IMR-90 (cell line): ENCODE measurements around the gene ID3. TPM values are rescaled to one million over a fixed set of nuclear protein-coding genes. Genes with fewer than 3 reads are reported as not detected.
A peak's percentile ranks its signal among the peaks of the same experiment; 100 is the strongest.

Experiments used
- ATAC-seq: fragments of 200-7000 bp; cut with Tn5 transposase; 2 replicates; pipeline ENCODE4 v1.9.1; 2020; ENCODE audit warnings: low read depth, mild to moderate bottlenecking, moderate library complexity
- BruUV-seq: library from RNA; stranded (reverse); fragments of 400-500 nt; replicated peaks from 2 replicates; lab custom pipeline; 2021; lab: Mats Ljungman, UMichigan
- CTCF ChIA-PET: fragments of 300-600 bp; formaldehyde crosslinking; extraction: SDS; loops from one replicate; lab custom pipeline; 2021; ENCODE audit warnings: antibody characterized with exemption; lab: Yijun Ruan, JAX
- POLR2A ChIA-PET: fragments of 300-600 bp; sonication (Branson Sonifier 250); formaldehyde crosslinking; loops from one replicate; lab custom pipeline; 2022; ENCODE audit warnings: antibody characterized with exemption; ENCODE audit not compliant: unreplicated experiment; lab: Charles Lee
- DNase-seq: peaks from one replicate; pipeline ENCODE4 v3.0.0; 2013
- H2AFZ ChIP-seq: replicated peaks from 2 replicates; pipeline ENCODE3; 2013; ENCODE audit warnings: low read length, mild to moderate bottlenecking; ENCODE audit not compliant: poor library complexity
- H2AK5ac ChIP-seq: 2 replicates; pipeline ENCODE4 v1.6.1; 2013; ENCODE audit warnings: low read depth, low read length, inconsistent platforms
- H2AK9ac ChIP-seq: replicated peaks from 2 replicates; pipeline ENCODE3; 2013; ENCODE audit warnings: mild to moderate bottlenecking, low read depth, low read length, moderate library complexity; ENCODE audit not compliant: poor library complexity
- H2BK120ac ChIP-seq: 2 replicates; pipeline ENCODE4 v1.6.1; 2013; ENCODE audit warnings: low read depth, low read length, inconsistent platforms
- H2BK15ac ChIP-seq: 3 replicates; pipeline ENCODE4 v1.6.1; 2013; ENCODE audit warnings: low read depth, low read length, inconsistent platforms
- H2BK20ac ChIP-seq: 2 replicates; pipeline ENCODE4 v1.6.1; 2013; ENCODE audit warnings: low read depth, mild to moderate bottlenecking, inconsistent platforms, low read length, moderate library complexity
- H2BK5ac ChIP-seq: 2 replicates; pipeline ENCODE4 v1.6.1; 2013; ENCODE audit warnings: mild to moderate bottlenecking, low read depth, low read length, inconsistent platforms; ENCODE audit not compliant: poor library complexity, severe bottlenecking
- H3K14ac ChIP-seq: replicated peaks from 2 replicates; pipeline ENCODE4 v1.6.1; 2013; ENCODE audit warnings: low read depth, low read length, inconsistent platforms
- H3K18ac ChIP-seq: 2 replicates; pipeline ENCODE4 v1.6.1; 2013; ENCODE audit warnings: low read depth, low read length, control low read depth
- H3K23ac ChIP-seq: 2 replicates; pipeline ENCODE4 v1.6.1; 2013; ENCODE audit warnings: low read depth, low read length, inconsistent platforms
- H3K27ac ChIP-seq: 2 replicates; pipeline ENCODE4 v1.5.1; 2013; ENCODE audit warnings: mild to moderate bottlenecking, control low read depth, low read length; ENCODE audit not compliant: insufficient read depth
- H3K27me3 ChIP-seq: 2 replicates; pipeline ENCODE4 v1.6.1; 2013; ENCODE audit warnings: low read length; ENCODE audit not compliant: control insufficient read depth, insufficient read depth
- H3K36me3 ChIP-seq: 2 replicates; pipeline ENCODE4 v1.6.1; 2013; ENCODE audit warnings: low read length, mixed read lengths; ENCODE audit not compliant: control insufficient read depth, insufficient read depth
- H3K4ac ChIP-seq: 2 replicates; pipeline ENCODE4 v1.6.1; 2013; ENCODE audit warnings: low read depth, low read length, inconsistent platforms
- H3K4me1 ChIP-seq: 2 replicates; pipeline ENCODE4 v1.6.1; 2013; ENCODE audit warnings: low read length, mixed read lengths; ENCODE audit not compliant: control insufficient read depth, insufficient read depth
- H3K4me2 ChIP-seq: 2 replicates; pipeline ENCODE4 v1.6.1; 2013; ENCODE audit warnings: low read depth, mild to moderate bottlenecking, control low read depth, low read length, moderate library complexity
- H3K4me3 ChIP-seq: 2 replicates; pipeline ENCODE4 v1.5.1; 2013; ENCODE audit warnings: low read depth, mild to moderate bottlenecking, control low read depth, low read length, moderate library complexity; ENCODE audit not compliant: insufficient read depth
- H3K56ac ChIP-seq: 2 replicates; pipeline ENCODE4 v1.6.1; 2013; ENCODE audit warnings: low read length, inconsistent platforms; ENCODE audit not compliant: insufficient read depth; ENCODE audit errors: extremely low read depth
- H3K79me1 ChIP-seq, 2 experiments: 2 replicates each; pipeline ENCODE4 v1.6.1; 2013; ENCODE audit warnings: low read length in 2 of 2, inconsistent platforms in 1 of 2, low read depth in 1 of 2
- H3K9ac ChIP-seq: 2 replicates; pipeline ENCODE4 v1.6.1; 2013; ENCODE audit warnings: low read depth, low read length, control low read depth
- H3K9me1 ChIP-seq: 2 replicates; pipeline ENCODE4 v1.6.1; 2013; ENCODE audit warnings: low read length, inconsistent platforms; ENCODE audit not compliant: insufficient read depth
- H3K9me3 ChIP-seq: 2 replicates; pipeline ENCODE4 v1.6.1; 2013; ENCODE audit warnings: low read length; ENCODE audit not compliant: control insufficient read depth, insufficient read depth
- H4K20me1 ChIP-seq: 2 replicates; pipeline ENCODE4 v1.6.1; 2013; ENCODE audit warnings: low read length, inconsistent platforms; ENCODE audit not compliant: insufficient read depth
- H4K5ac ChIP-seq: 2 replicates; pipeline ENCODE4 v1.6.1; 2013; ENCODE audit warnings: mild to moderate bottlenecking, low read depth, low read length, control low read depth
- H4K8ac ChIP-seq, 2 experiments: 2 replicates each; pipeline ENCODE4 v1.6.1; 2013; ENCODE audit warnings: low read depth in 2 of 2, low read length in 2 of 2, control low read depth in 1 of 2, inconsistent platforms in 1 of 2
- H4K91ac ChIP-seq: 2 replicates; pipeline ENCODE4 v1.6.1; 2013; ENCODE audit warnings: low read depth, low read length, inconsistent platforms; ENCODE audit not compliant: insufficient read depth
- BHLHE40 ChIP-seq: fragments of 150-350 bp; IDR thresholded peaks from 2 replicates; pipeline ENCODE4 v1.6.1; 2016; ENCODE audit warnings: mild to moderate bottlenecking, low read depth, low read length
- CEBPB ChIP-seq: IDR thresholded peaks from 2 replicates; pipeline ENCODE4 v1.6.1; 2012; ENCODE audit warnings: low read depth, low read length, improper control_type of control experiment
- CHD1 ChIP-seq: IDR thresholded peaks from 2 replicates; pipeline ENCODE4 v1.6.1; 2012; ENCODE audit warnings: low read depth, low read length, improper control_type of control experiment
- FOS ChIP-seq: fragments of 150-350 bp; IDR thresholded peaks from 2 replicates; pipeline ENCODE4 v1.6.1; 2016; ENCODE audit warnings: low read depth, low read length
- MAFK ChIP-seq: IDR thresholded peaks from 2 replicates; pipeline ENCODE4 v1.6.1; 2012; ENCODE audit warnings: low read depth, low read length, improper control_type of control experiment
- MAZ ChIP-seq: IDR thresholded peaks from 2 replicates; pipeline ENCODE4 v1.6.1; 2012; ENCODE audit warnings: low read depth, mild to moderate bottlenecking, low read length, improper control_type of control experiment, moderate library complexity, borderline replicate concordance
- NFE2L2 ChIP-seq: fragments of 150-350 bp; IDR thresholded peaks from 2 replicates; pipeline ENCODE4 v1.6.1; 2016; ENCODE audit warnings: low read depth, mild to moderate bottlenecking, low read length
- POLR2A ChIP-seq: IDR thresholded peaks from 2 replicates; pipeline ENCODE4 v1.6.1; 2012; ENCODE audit warnings: mild to moderate bottlenecking, low read depth, low read length
- RAD21 ChIP-seq: IDR thresholded peaks from 2 replicates; pipeline ENCODE4 v1.6.1; 2012; ENCODE audit warnings: low read length, improper control_type of control experiment
- RCOR1 ChIP-seq: IDR thresholded peaks from 2 replicates; pipeline ENCODE4 v1.6.1; 2012; ENCODE audit warnings: mild to moderate bottlenecking, low read length, improper control_type of control experiment; ENCODE audit not compliant: insufficient replicate concordance
- RFX5 ChIP-seq: IDR thresholded peaks from 2 replicates; pipeline ENCODE4 v1.8.0; 2012; ENCODE audit warnings: low read depth, mild to moderate bottlenecking, low read length, moderate library complexity
- SMC3 ChIP-seq: fragments of 150-350 bp; IDR thresholded peaks from 2 replicates; pipeline ENCODE4 v1.6.1; 2016; ENCODE audit warnings: low read depth, mild to moderate bottlenecking, antibody characterized with exemption, low read length, moderate library complexity
- WGBS, 2 experiments: methylation state at CpG; one replicate each; pipeline versions ENCODE4 v1.1.5 to v1.1.7; 2013; ENCODE audit warnings: missing lambda C conversion rate in 2 of 2; ENCODE audit not compliant: insufficient read length in 1 of 2; ENCODE audit errors: extremely low coverage in 2 of 2; 5-methylcytosine and 5-hydroxymethylcytosine counted together
- dilution Hi-C: fragments of 300-500 bp; cut with HindIII; formaldehyde crosslinking; loops from one replicate; pipeline ENCODE4 v1.14.3; 2018; ENCODE audit warnings: low sequenced_read_pairs; ENCODE audit not compliant: unreplicated experiment
- in situ Hi-C: fragments of 300-500 bp; cut with MboI; formaldehyde crosslinking; loops from 3 replicates; pipeline ENCODE4 v1.14.3; 2019; ENCODE audit warnings: low sequenced_read_pairs, inconsistent platforms, mixed read lengths
- intact Hi-C: fragments of 100-400 bp; cut with micrococcal nuclease; formaldehyde crosslinking; loops from 2 replicates; pipeline ENCODE4 v1.10.0; 2022
- polyA plus RNA-seq, 3 experiments: library from polyadenylated mRNA; depleted of rRNA; stranded (reverse); fragments of >200 nt; gene quantifications; 2 replicates each; pipeline ENCODE4 v1.2.3, GENCODE V29; 2012; ENCODE audit warnings: low replicate concordance in 1 of 3
- total RNA-seq: library from RNA; depleted of rRNA; stranded (reverse); fragments of >200 nt; gene quantifications from 2 replicates; pipeline ENCODE4 v1.2.3, GENCODE V29; 2012
- TF ChIP-seq, protein P1 (sequence below): fragments of 150-350 bp; IDR thresholded peaks from 2 replicates; pipeline ENCODE4 v1.6.1; 2016; ENCODE audit warnings: low read depth, mild to moderate bottlenecking, low read length, moderate library complexity, borderline replicate concordance
- TF ChIP-seq, protein P2 (sequence below): fragments of 150-350 bp; IDR thresholded peaks from 2 replicates; pipeline ENCODE4 v1.6.1; 2017; ENCODE audit warnings: mild to moderate bottlenecking, antibody characterized with exemption, low read length, low read depth
- TF ChIP-seq, protein P3 (sequence below): conservative IDR thresholded peaks from 2 replicates; pipeline ENCODE4 v1.5.1; 2012; ENCODE audit warnings: mild to moderate bottlenecking, low read depth, low read length, improper control_type of control experiment

ID3 gene
- total and polyA plus RNA-seq, 2 of the 4 experiments (the other 2 are of a cell fraction), result 109 to 304 TPM

DNA sequence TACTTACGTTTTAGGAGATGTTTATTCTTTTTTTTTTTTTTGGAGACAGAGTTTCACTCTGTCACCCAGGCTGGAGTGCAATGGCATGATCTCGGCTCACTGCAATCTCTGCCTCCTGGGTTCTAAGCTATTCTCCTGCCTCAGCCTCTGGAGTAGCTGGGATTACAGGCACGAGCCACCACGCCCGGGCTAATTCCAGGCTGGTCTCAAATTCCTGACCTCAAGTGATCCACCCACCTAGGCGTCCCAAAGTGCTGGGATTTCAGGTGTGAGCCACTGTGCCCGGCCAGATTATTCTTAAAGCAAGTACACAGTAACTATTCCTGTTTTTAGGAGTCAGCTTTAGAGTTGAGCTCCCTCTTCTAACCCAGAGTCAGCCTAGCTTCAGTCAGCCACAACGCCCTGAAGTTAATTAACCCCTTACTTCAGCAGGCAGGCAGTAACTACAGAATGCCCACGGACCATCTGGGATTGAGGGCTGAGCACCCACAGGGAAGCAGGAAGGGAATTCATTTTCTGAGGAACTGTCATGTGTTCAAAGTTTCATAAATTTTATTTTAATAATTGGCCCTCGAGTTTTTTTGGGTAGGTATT is 5.3 kb upstream of the ID3 start:
- in situ Hi-C loops, result no loop called here
- ATAC-seq, result no peak
- no peak for TF ChIP-seq MAFK
- TF ChIP-seq, protein P1, sequence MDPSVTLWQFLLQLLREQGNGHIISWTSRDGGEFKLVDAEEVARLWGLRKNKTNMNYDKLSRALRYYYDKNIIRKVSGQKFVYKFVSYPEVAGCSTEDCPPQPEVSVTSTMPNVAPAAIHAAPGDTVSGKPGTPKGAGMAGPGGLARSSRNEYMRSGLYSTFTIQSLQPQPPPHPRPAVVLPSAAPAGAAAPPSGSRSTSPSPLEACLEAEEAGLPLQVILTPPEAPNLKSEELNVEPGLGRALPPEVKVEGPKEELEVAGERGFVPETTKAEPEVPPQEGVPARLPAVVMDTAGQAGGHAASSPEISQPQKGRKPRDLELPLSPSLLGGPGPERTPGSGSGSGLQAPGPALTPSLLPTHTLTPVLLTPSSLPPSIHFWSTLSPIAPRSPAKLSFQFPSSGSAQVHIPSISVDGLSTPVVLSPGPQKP, result no peak
- TF ChIP-seq SMC3, result no peak
- TF ChIP-seq CHD1, result no peak
- TF ChIP-seq RFX5, result no peak
- TF ChIP-seq MAZ, result no peak
- TF ChIP-seq, protein P2, sequence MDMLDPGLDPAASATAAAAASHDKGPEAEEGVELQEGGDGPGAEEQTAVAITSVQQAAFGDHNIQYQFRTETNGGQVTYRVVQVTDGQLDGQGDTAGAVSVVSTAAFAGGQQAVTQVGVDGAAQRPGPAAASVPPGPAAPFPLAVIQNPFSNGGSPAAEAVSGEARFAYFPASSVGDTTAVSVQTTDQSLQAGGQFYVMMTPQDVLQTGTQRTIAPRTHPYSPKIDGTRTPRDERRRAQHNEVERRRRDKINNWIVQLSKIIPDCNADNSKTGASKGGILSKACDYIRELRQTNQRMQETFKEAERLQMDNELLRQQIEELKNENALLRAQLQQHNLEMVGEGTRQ, result no peak
- no peak for TF ChIP-seq FOS
- no peak for TF ChIP-seq RAD21
- no peak for TF ChIP-seq NFE2L2
- no peak for TF ChIP-seq BHLHE40
- no peak for TF ChIP-seq RCOR1
- TF ChIP-seq CEBPB, result no peak
- TF ChIP-seq, protein P3, sequence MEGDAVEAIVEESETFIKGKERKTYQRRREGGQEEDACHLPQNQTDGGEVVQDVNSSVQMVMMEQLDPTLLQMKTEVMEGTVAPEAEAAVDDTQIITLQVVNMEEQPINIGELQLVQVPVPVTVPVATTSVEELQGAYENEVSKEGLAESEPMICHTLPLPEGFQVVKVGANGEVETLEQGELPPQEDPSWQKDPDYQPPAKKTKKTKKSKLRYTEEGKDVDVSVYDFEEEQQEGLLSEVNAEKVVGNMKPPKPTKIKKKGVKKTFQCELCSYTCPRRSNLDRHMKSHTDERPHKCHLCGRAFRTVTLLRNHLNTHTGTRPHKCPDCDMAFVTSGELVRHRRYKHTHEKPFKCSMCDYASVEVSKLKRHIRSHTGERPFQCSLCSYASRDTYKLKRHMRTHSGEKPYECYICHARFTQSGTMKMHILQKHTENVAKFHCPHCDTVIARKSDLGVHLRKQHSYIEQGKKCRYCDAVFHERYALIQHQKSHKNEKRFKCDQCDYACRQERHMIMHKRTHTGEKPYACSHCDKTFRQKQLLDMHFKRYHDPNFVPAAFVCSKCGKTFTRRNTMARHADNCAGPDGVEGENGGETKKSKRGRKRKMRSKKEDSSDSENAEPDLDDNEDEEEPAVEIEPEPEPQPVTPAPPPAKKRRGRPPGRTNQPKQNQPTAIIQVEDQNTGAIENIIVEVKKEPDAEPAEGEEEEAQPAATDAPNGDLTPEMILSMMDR, result no peak
- no peak for TF ChIP-seq POLR2A

More for the DNA sequence above, 5.3 kb upstream of the ID3 start:
- Histone ChIP-seq H3K27ac (peak overlapping the region; percentile 78), H3K9ac (peak overlapping the region; percentile 64; the same call in 1 of the 2 replicates), H4K20me1 (no peaks in the 10 kb centered on the region), H2BK120ac (peak overlapping the region; percentile 97), H2AK5ac (peak overlapping the region; percentile 80), H3K18ac (peak overlapping the region; percentile 47), H3K23ac (peak overlapping the region; percentile 91), H4K5ac (peak overlapping the region; percentile 75; the same call in 1 of the 2 replicates), H3K9me3 (no peaks in the 10 kb centered on the region), H3K14ac (peak overlapping the region; percentile 95), H2BK15ac (peak overlapping the region; percentile 100; the same call in 2 of the 3 replicates), H3K9me1 (peaks cover 15% of the 10 kb centered on the region), H2BK5ac (peak overlapping the region; percentile 64), H2AFZ (peak overlapping the region; percentile 82), H3K27me3 (no peaks in the 10 kb centered on the region), H3K79me1 (peaks cover 21 to 46% of the 10 kb centered on the region in 2 experiments; a peak in 3 of 4 replicates), H2BK20ac (peak overlapping the region; percentile 90), H3K4me3 (no peak overlapping the region), H4K8ac (peak overlapping the region; percentile 57 to 89), H3K36me3 (no peaks in the 10 kb centered on the region), H3K56ac (no peak overlapping the region; the same call in 1 of the 2 replicates), H3K4me1 (peaks cover 39% of the 10 kb centered on the region), H2AK9ac (no peak overlapping the region), H4K91ac (peak overlapping the region; percentile 97), H3K4ac (peak overlapping the region; percentile 96), H3K4me2 (no peak overlapping the region)
- no TSS peak for BruUV-seq
- DNase-seq, result no peak
- intact Hi-C loops (no loop called here), dilution Hi-C loops (no loop called here)
- WGBS, 2 experiments, result 40% methylated on average over 1 of the region's 10 CpGs; no CpG with 5 or more reads in 1 of the 2 experiments
- CTCF ChIA-PET, result interaction anchor here (1.0 to 1.6 kb wide), 2 partner anchors 12 to 70 kb away, joined by 3 to 5 read pairs; no protein-coding TSS in a partner anchor
- POLR2A ChIA-PET, result no interaction called here
